HG03039 (cell line): ENCODE data around the gene MMP27.
A peak's percentile ranks its signal among the peaks of the same experiment; 100 is the strongest.

Experiments
- ATAC-seq: cut with Tn5 transposase; IDR thresholded peaks from one replicate; pipeline ENCODE4 v1.9.1; 2021; ENCODE audit warnings: mild to moderate bottlenecking, moderate library complexity; ENCODE audit not compliant: unreplicated experiment

Gene MMP27

DNA sequence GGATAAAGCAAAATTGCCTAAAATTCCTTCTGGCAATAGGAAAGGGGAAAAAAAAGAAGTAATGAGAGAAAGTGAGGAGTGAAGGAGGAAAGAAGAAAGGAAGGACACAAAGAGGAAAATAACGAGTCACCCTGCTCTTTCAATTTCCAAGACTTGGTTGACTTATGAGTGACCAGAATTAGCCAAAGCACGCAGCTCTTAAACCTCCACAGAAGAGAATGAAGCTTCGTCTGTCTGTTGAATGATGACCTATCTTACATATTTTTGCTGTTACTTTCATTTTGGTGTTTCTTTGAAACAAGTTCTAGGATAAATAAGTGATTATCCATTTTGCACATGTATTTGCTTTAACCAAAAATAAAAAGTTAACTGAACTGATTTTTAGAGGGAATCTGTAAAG, 728 bp downstream of the MMP27 start:
- no peak for ATAC-seq

- no peak for ATAC-seq
These were observed 1.6 kb downstream of the MMP27 start for GRCh38 chr11:102703826-102704493.

GRCh38 chr11:102695201-102695600, 10.4 kb downstream of the MMP27 start:
- ATAC-seq, result no peak

DNA sequence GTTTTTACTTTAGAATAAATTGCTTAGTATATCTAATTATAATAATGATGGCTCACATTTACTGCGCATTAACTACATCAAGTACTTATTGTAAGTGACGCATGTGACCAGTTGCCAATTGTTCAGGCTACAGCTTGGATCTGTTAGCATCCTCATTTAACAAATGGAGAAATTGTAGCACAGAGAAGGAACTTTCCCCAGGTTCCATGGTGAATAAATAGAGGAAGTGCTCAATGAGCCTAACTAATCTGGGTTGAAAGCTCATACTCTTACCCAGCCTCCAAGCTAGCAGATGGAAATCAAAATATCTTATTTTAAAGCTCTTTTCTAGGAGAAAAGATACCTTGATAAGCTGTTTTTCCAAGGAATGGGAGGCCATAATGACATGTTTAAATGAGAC, 19.8 kb downstream of the MMP27 start:
- ATAC-seq, result no peak

- ATAC-seq, result no peak
These were observed 20.2 kb downstream of the MMP27 start for GRCh38 chr11:102685338-102685737.

DNA sequence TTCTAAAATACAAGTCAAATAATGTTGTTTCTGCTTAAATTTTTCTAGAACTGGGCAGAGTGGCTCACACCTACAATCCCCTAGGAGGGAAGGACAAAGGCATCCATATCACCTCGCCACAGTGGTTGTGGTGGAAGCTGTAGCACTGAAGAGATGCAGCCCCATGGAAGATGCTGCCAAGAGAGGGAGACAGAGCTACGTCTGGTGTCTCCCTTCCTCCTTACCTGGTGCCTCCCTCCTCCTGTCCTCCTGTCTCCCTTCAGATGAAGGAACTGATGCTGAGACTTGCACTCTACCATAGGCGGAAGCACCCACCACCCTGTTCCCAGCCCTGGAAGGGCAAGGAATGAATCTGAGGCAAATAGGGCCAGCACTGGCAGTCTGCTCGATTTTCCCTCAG, 22.3 kb downstream of the MMP27 start:
- ATAC-seq, result no peak

DNA sequence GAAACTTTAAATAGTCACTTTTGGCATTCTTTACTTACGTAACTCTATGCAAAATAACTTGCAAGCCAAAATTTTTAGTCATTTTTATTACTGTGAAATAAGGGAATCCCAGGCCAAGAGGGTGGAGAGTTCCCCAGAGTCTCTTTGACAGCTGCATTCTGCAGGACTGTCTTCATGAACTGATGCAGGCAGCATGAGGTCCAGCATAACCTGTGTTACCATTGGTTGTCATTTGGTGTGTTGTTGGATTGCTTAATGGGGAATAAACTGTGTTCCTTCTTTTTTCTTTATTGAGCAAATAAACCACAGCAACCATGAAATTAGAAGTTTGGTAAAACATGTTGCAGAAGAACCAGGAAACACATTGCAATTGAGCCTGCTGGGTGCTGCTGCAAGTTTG, 24.6 kb downstream of the MMP27 start:
- ATAC-seq, result no peak

DNA sequence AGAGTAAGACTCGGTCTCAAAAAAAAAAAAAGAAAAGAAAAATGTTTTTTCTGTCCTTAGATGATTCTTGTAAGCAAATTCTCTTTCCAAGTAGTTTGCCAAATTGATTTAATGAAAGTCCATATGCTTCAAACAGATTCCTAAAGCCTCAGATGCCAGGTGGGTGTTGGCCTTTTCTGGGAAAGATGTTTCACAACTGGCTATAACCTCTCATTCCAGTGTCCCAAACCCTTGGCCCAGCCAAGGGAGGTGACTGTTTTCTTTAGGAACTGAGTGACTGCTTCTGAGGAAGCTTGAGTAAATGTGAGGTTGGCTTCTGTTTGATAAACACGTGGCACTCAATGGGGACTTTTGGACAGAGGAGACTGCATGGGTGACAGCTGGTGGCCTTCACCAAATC, 27.5 kb downstream of the MMP27 start:
- ATAC-seq, result no peak

DNA sequence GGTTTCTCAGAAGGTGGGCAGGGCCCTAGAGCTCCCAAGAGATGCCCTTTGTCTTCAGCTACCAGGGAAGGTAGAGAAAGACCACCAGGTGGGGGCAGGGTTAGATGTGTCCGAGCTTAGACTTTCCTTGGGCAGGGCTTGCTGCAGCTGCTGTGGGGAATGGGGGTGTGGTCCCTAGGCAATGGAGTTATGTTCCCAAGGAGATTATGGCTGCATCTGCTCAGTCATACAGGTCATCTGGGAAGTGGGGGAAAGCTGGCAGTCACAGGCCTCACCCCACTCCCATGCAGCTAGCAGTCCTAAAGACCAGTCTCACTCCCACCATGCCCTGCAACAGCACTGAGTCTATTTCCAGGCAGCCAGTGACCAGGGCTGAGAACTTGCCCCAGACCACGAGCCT, 29.5 kb downstream of the MMP27 start:
- ATAC-seq, result no peak

GRCh38 chr11:102669664-102670063, 35.9 kb downstream of the MMP27 start:
- no peak for ATAC-seq

DNA sequence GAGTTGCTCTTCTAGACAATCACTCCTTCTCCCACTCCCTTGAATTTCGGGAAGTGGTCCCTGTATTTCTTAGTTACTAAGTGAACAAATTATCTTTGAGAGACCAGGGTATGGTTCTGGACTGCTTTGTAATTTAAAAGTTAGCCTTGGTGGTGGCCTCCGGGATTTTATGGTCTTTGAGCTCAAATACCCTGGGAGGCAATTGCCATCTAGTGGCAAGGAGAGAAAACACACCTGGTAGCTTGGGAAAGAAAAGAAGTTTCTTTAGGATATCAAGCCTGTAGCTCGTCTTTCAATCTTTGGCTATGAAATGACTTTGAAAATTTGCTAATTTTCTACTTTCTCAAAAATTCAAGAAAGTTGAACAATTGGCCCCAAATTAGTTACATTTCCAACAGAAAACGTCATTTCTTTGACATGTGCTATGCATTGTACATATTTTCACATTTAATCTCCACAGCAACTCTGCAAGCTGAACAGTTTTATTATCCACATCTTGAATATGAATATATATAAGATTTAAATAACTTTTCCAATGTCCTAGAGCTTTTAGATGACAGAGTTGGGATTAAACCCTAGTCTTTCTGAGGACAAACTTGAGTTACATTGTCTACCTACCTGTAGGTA, 39.1 kb downstream of the MMP27 start:
- ATAC-seq, result peak; percentile 47

GRCh38 chr11:102664001-102664752, 41.4 kb downstream of the MMP27 start:
- ATAC-seq, result no peak

DNA sequence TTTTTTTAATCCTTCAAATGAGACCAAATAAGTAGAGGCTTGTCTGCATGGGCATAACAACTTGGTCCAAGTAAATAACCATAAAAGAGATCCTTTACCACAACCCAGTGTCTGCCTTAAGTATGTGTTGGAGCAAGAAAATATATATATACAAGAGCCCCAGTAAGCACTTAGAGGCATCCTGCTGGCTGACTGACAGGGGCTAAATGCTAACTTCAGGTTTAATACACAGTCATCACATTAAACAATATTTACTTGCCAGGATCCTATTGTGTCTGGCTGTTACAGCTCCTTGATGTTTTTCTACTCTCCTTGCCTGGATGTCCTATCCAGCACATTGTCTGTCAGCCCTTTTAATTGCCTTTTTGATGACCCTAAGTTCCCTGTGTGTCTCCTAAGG, 43.0 kb downstream of the MMP27 start:
- ATAC-seq, result no peak

- ATAC-seq, result no peak
These were observed 44.5 kb downstream of the MMP27 start for GRCh38 chr11:102661040-102661439.

- ATAC-seq, result no peak
These were observed 49.0 kb downstream of the MMP27 start for GRCh38 chr11:102656528-102656927.

DNA sequence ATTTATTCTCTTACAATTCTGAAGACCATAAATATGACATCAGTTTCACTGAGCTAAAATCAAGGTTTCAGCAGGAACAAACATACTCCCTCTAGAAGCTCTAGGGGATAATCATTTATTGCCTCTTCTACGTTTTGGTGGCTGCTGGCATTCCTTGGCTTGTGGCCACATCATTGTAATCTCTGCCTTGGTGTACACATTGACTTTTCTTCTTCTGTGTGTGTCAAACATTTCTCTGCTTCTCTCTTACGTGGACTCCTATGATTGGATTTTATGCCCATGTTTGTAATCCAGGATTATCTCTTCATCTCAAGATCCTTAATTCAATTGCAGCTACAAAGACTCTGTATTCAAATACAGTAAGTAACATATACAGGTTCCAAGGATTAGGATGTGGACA, 50.0 kb downstream of the MMP27 start:
- no peak for ATAC-seq

- no peak for ATAC-seq
These were observed 50.8 kb downstream of the MMP27 start for GRCh38 chr11:102654761-102655160.

GRCh38 chr11:102653744-102654291, 51.8 kb downstream of the MMP27 start:
- no peak for ATAC-seq

GRCh38 chr11:102647430-102647829, 58.1 kb downstream of the MMP27 start:
- ATAC-seq, result no peak

DNA sequence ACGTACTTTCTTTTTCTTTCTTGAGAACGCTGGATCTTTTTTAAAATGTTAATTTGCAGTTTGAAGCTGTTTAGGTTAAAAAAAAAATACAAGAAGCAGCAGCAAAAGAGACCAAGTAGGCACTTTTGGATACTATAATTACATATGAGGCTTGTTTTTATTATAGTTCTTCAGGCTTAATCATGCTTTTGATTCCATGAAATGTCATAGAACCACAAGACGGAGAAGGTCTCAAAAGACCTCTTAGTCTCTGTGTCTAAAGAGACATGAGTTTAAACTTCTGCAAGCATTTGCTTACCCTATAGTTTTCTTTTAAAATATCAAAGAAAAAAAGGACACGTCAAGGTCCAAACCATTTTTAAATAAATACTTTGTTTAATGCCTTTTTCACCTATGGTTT, 61.6 kb downstream of the MMP27 start:
- no peak for ATAC-seq
